Sigmoid colon (tissue), 7 donors: ENCODE measurements around the gene EEFSEC. TPM values are rescaled to one million over a fixed set of nuclear protein-coding genes. Genes with fewer than 3 reads are reported as not detected.

Source experiments
- DNase-seq: peaks from one replicate; pipeline ENCODE4 v3.0.0-alpha.2; 2019
- H3K27ac ChIP-seq, 4 donors: fragments of 200-600 bp; sonication (generic); one replicate each; pipeline ENCODE4 v1.5.1; 2016 to 2019; ENCODE audit warnings: mild to moderate bottlenecking in 1 of 4
- H3K27me3 ChIP-seq, 3 donors: fragments of 200-600 bp; sonication (generic); one replicate each; pipeline ENCODE4 v1.5.1; 2019; ENCODE audit warnings: mild to moderate bottlenecking in 1 of 3
- H3K36me3 ChIP-seq, 4 donors: fragments of 200-600 bp; sonication (generic); one replicate each; pipeline ENCODE4 v1.5.1; 2016 to 2019
- H3K4me1 ChIP-seq, 4 donors: fragments of 200-600 bp; sonication (generic); one replicate each; pipeline ENCODE4 v1.5.1; 2017 to 2019
- H3K4me3 ChIP-seq, 4 donors: fragments of 200-600 bp; sonication (generic); one replicate each; pipeline ENCODE4 v1.5.1; 2017 to 2019; ENCODE audit warnings: mild to moderate bottlenecking in 2 of 4, moderate library complexity in 1 of 4
- H3K9me3 ChIP-seq, 4 donors: fragments of 200-600 bp in 3 of 4; sonication (generic) in 3 of 4; one replicate each; pipeline versions ENCODE4 v1.5.1 to v1.6.1; 2013 to 2019
- EP300 ChIP-seq, 4 donors: sonication (generic); formaldehyde crosslinking; IDR thresholded peaks; one replicate each; pipeline ENCODE4 v1.6.1; 2017; ENCODE audit warnings: antibody characterized with exemption in 4 of 4
- POLR2A ChIP-seq, 2 donors: fragments of 450-650 bp; IDR thresholded peaks; one replicate each; pipeline ENCODE4 v1.6.1; 2016; ENCODE audit warnings: antibody characterized with exemption in 2 of 2, mild to moderate bottlenecking in 2 of 2, moderate library complexity in 2 of 2
- POLR2AphosphoS5 ChIP-seq, 4 donors: sonication (generic); formaldehyde crosslinking; IDR thresholded peaks; one replicate each; pipeline ENCODE4 v1.6.1; 2017; ENCODE audit warnings: antibody characterized with exemption in 4 of 4
- WGBS, 2 donors: extraction: QIAGEN DNeasy Blood & Tissue Kit; methylation state at CpG; one replicate each; pipeline ENCODE4 v1.1.7; 2013; 5-methylcytosine and 5-hydroxymethylcytosine counted together
- intact Hi-C: fragments of 100-400 bp; cut with DNase I; formaldehyde crosslinking; loops from one replicate; pipeline ENCODE4 v1.15.1; 2023
- polyA plus RNA-seq, 3 donors: library from polyadenylated mRNA; stranded (reverse); fragments of 200-250 nt; gene quantifications; one replicate each; pipeline ENCODE4 v1.2.3, GENCODE V29; 2013
- total RNA-seq, 4 donors: library from RNA; depleted of rRNA; stranded (reverse); fragments of >200 nt; gene quantifications; one replicate each; pipeline ENCODE4 v1.1.0, GENCODE V29; 2016
- TF ChIP-seq, protein P1 (sequence below), 4 experiments: fragments of 450-650 bp in 3 of 4; fragments of 200-600 bp in 1 of 4; IDR thresholded peaks; one replicate each; pipeline ENCODE4 v1.5.1; 2016 to 2019; ENCODE audit warnings: antibody characterized with exemption in 4 of 4, mild to moderate bottlenecking in 3 of 4, moderate library complexity in 2 of 4
- donor health status: healthy with polysubstance abuse.
- donor health status: Bipolar disorder and iron deficiency.
- donor health status: healthy.

The EEFSEC gene
- total and polyA plus RNA-seq, 7 donors: 5.3 to 16.1 (median 12.2) TPM

DNA sequence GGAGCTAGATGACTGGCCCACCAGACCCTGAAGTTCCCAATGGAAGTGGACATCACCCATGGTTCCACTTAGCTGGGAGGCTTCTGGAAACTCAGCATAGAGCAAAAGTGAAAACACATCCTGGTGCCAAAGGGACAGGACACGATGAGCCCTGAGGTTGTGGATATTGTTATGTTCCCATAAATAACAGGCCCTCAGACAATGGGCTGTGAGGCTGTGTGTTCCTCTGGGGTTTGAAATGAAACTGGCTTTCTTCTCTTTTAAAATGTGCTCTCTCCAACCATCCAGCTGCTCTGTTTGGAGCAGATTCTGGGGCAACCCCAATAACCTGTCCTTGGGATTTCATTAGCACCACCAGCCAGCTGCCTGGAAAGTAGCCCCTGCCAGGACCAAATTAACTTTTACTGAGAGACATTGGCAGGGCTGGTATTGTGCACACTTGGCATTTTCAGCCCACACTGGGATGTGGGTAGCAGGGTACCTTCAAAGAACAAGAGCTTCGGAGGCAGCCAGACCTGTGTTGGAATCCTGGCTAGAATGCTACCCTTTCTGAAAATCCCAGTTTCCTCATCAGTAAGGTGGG lies 215.9 kb downstream of the EEFSEC start:
- Histone ChIP-seq H3K9me3 (no peaks in the 10 kb centered on the region), H3K4me3 (no peak overlapping the region), H3K27me3 (no peaks in the 10 kb centered on the region), H3K36me3 (no peaks in the 10 kb centered on the region), H3K4me1 (peaks cover 0 to 17% (median 4%) of the 10 kb centered on the region in 4 donors), H3K27ac (peak overlapping the region in 1 of 4 donors; percentile 19)
- TF ChIP-seq POLR2A (IDR thresholded peaks at IDR 0.05) (no peak), EP300 (IDR thresholded peaks at IDR 0.05) (no peak), POLR2AphosphoS5 (IDR thresholded peaks at IDR 0.05) (peak in 1 of 4 donors; percentile 5)
- TF ChIP-seq, protein P1, sequence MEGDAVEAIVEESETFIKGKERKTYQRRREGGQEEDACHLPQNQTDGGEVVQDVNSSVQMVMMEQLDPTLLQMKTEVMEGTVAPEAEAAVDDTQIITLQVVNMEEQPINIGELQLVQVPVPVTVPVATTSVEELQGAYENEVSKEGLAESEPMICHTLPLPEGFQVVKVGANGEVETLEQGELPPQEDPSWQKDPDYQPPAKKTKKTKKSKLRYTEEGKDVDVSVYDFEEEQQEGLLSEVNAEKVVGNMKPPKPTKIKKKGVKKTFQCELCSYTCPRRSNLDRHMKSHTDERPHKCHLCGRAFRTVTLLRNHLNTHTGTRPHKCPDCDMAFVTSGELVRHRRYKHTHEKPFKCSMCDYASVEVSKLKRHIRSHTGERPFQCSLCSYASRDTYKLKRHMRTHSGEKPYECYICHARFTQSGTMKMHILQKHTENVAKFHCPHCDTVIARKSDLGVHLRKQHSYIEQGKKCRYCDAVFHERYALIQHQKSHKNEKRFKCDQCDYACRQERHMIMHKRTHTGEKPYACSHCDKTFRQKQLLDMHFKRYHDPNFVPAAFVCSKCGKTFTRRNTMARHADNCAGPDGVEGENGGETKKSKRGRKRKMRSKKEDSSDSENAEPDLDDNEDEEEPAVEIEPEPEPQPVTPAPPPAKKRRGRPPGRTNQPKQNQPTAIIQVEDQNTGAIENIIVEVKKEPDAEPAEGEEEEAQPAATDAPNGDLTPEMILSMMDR (IDR thresholded peaks at IDR 0.05): no peak
- 77 to 91% methylated on average over 2 of the region's 2 CpGs for WGBS, 2 donors
- intact Hi-C loops: no loop called here
- no peak for DNase-seq

DNA sequence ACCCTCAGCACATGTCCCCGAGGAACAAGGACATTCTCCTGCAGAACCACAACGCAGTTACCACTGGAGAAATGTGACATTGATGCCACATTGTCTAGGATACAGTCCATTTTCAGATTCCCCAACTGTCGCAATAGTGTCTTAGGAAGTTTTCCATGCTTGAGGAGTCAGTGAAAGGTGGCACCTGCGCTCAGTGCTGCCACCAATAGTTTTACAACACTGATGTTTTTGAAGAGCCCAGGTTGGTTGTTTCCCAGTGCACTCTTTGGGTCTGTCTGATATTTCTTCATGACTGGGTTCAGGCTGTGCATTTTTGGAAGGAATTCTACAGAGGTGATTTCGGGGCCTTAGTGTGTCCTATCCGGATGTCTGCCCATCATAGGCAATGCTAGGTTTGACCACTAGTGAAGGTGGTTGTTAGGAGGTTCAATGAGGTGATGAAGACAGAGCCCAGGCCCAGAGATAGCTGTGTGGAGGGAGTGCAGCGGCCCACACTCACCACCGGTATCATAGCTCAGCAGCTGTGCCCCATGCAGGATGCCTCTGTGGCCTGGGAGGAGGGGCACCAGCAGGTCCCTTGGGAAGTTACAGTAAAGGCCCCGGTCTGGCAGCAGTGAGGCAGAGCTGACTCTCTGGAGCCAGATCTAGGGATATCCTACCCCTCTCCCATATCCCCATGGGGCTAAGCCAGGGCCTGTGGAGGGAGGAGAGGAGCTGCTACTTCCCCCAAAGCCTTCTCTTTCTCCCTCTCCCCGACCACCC lies 216.8 kb downstream of the EEFSEC start:
- TF ChIP-seq, protein P1 (IDR thresholded peaks at IDR 0.05): no peak
- TF ChIP-seq POLR2AphosphoS5 (IDR thresholded peaks at IDR 0.05) (no peak), EP300 (IDR thresholded peaks at IDR 0.05) (no peak), POLR2A (IDR thresholded peaks at IDR 0.05) (no peak)
- Histone ChIP-seq H3K36me3 (no peaks in the 10 kb centered on the region), H3K4me1 (peaks cover 0 to 17% (median 4%) of the 10 kb centered on the region in 4 donors), H3K27ac (no peak overlapping the region), H3K27me3 (no peaks in the 10 kb centered on the region), H3K4me3 (no peak overlapping the region), H3K9me3 (no peaks in the 10 kb centered on the region)
- DNase-seq: no peak
- intact Hi-C loops: no loop called here
- 83 to 94% methylated on average over 10 of the region's 10 CpGs for WGBS, 2 donors

DNA sequence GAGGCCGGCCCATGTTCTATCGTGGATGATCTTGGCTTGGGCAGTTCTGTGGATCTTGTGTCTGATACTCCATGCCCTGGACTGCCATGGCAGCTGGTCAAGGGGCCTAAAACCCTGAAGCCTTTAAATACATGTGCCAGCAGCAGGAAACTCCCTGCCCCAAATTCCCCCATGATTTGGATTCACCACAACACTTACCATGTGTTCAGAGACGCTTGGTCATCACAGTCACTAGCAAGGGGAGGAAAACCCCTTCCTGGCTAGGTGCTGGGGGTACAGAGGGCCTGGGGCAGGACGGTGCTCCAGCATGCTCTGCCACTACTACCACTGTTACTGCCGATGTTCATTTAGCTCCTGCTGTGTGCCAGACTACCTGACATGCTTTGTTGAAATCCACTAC lies 219.0 kb downstream of the EEFSEC start:
- no peak overlapping the region for H3K4me3 ChIP-seq
- H3K27ac ChIP-seq: no peak overlapping the region
- WGBS, 2 donors: 94 to 96% methylated on average over 5 of the region's 5 CpGs
- DNase-seq: no peak
- TF ChIP-seq, protein P1 (IDR thresholded peaks at IDR 0.05): no peak
- TF ChIP-seq EP300 (IDR thresholded peaks at IDR 0.05) (no peak), POLR2A (IDR thresholded peaks at IDR 0.05) (no peak), POLR2AphosphoS5 (IDR thresholded peaks at IDR 0.05) (no peak)
- intact Hi-C loops: no loop called here
- H3K36me3 ChIP-seq: no peaks in the 10 kb centered on the region
- peaks cover 0 to 20% (median 7%) of the 10 kb centered on the region in 4 donors for H3K4me1 ChIP-seq
- no peaks in the 10 kb centered on the region for H3K27me3 ChIP-seq
- no peaks in the 10 kb centered on the region for H3K9me3 ChIP-seq

DNA sequence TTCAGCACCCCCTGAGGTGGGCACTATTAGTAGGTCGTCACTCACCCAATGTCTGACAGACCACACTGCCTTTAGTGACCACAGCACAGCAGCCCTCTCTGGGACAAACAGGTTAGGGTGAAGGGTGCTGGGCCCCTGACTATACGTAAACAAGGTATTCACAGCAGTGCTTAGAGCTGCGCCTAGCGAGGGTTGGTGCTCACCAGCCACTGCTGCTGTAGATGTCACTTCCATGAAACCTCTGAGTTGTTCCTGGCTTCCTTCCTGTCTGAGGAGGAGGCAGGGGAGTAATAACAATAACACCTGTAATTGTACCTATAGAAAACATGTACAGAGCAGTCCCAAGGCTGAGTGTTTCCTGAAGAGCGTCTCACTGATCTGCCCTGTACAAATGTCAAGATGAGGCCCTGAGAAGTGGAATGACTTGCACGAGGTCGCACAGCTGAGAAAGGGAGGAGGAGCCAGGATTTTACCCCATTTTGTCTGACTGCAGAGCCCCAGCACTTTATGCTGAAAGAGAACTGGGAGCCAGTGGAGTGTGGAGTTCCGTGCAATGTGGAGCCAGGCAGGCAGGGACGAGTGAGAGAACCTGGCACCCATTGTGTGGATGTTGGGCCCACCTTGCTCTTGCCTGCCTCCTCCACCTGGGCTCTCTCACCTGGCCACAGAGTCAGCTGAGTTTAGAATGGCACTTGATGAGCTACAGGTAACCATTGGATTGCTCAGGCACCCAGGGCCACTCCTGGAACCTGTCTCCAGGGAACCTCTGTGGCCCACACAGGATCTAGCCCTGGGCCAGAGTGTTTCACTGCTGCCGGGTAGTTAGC lies 219.6 kb downstream of the EEFSEC start:
- Histone ChIP-seq H3K4me3 (no peak overlapping the region), H3K27me3 (no peaks in the 10 kb centered on the region), H3K9me3 (no peaks in the 10 kb centered on the region), H3K36me3 (no peaks in the 10 kb centered on the region), H3K4me1 (peaks cover 0 to 26% (median 14%) of the 10 kb centered on the region in 4 donors), H3K27ac (no peak overlapping the region)
- TF ChIP-seq, protein P1 (IDR thresholded peaks at IDR 0.05): no peak
- TF ChIP-seq EP300 (IDR thresholded peaks at IDR 0.05) (no peak), POLR2A (IDR thresholded peaks at IDR 0.05) (no peak), POLR2AphosphoS5 (IDR thresholded peaks at IDR 0.05) (no peak)
- WGBS, 2 donors: 93 to 95% methylated on average over 10 of the region's 10 CpGs
- intact Hi-C loops: no loop called here
- DNase-seq: no peak
